ENCODE measurements around the gene TMEM92. TPM values are rescaled to one million over a fixed set of nuclear protein-coding genes. Genes with fewer than 3 reads are reported as not detected.

Gene TMEM92
- total and polyA plus RNA-seq, 10 of the 15 experiments (the other 5 are each of a cell fraction or from before 2014, with no cell fraction given): 0.11 to 1.2 (median 0.32) TPM

- CTCF ChIA-PET: interaction anchor here (1.5 to 19.2 kb wide), 3 partner anchors 15 to 110 kb away, joined by 5 to 298 read pairs (median 208); partner anchors contain the start of gene COL1A1
- Histone ChIP-seq H2AFZ (ENCODE audit: control insufficient read depth, low read depth, low read length) (no peak overlapping the region), H4K20me1 (ENCODE audit: control insufficient read depth, insufficient read depth) (no peaks in the 10 kb centered on the region), H3K4me3 (no peak overlapping the region), H3K36me3 (ENCODE audit: control insufficient read depth in 2 of 2, insufficient read depth in 2 of 2, low read length in 1 of 2) (no peaks in the 10 kb centered on the region), H3K4me1 (ENCODE audit: control insufficient read depth, insufficient read depth, low read length) (peaks cover 32% of the 10 kb centered on the region), H3K27me3 (replicated peaks in 1 of 2; ENCODE audit: control insufficient read depth in 2 of 2, insufficient read depth in 2 of 2, low read length in 1 of 2) (peaks cover 0 to 1% of the 10 kb centered on the region in 2 experiments; a peak in 3 of 4 replicates), H3K9me3 (replicated peaks; ENCODE audit: control insufficient read depth, insufficient read depth, low read length) (no peaks in the 10 kb centered on the region; the same call in 1 of the 3 replicates), H3K79me2 (ENCODE audit: control insufficient read depth, insufficient read depth, low read length) (no peaks in the 10 kb centered on the region), H3K4me2 (ENCODE audit: control insufficient read depth, insufficient read depth) (no peak overlapping the region), H3K9ac (ENCODE audit: control insufficient read depth, insufficient read depth, low read length) (no peak overlapping the region), H3K27ac (ENCODE audit: control insufficient read depth, insufficient read depth) (no peak overlapping the region)
- intact Hi-C loops (cut with micrococcal nuclease; ENCODE audit: unreplicated experiment) (no loop called here), in situ Hi-C loops (cut with MboI) (no loop called here)
- TF ChIP-seq KDM1A (IDR thresholded peaks at IDR 0.05; ENCODE audit: borderline replicate concordance) (no peak), TCF3 (IDR thresholded peaks at IDR 0.05; ENCODE audit: borderline replicate concordance, insufficient read depth, low read depth, low read length) (no peak), ZBTB40 (IDR thresholded peaks at IDR 0.05; ENCODE audit: borderline replicate concordance) (no peak), CHD4 (IDR thresholded peaks at IDR 0.05) (no peak), JUND (IDR thresholded peaks at IDR 0.05; ENCODE audit: low read depth, low read length) (no peak), SPI1 (IDR thresholded peaks at IDR 0.05; ENCODE audit: borderline replicate concordance, insufficient read depth, low read depth, low read length) (no peak), YBX1 (IDR thresholded peaks at IDR 0.05) (no peak), FOXM1 (IDR thresholded peaks at IDR 0.05; ENCODE audit: low read depth, low read length) (no peak), RAD51 (IDR thresholded peaks at IDR 0.05) (no peak)
- TF ChIP-seq, protein P1, sequence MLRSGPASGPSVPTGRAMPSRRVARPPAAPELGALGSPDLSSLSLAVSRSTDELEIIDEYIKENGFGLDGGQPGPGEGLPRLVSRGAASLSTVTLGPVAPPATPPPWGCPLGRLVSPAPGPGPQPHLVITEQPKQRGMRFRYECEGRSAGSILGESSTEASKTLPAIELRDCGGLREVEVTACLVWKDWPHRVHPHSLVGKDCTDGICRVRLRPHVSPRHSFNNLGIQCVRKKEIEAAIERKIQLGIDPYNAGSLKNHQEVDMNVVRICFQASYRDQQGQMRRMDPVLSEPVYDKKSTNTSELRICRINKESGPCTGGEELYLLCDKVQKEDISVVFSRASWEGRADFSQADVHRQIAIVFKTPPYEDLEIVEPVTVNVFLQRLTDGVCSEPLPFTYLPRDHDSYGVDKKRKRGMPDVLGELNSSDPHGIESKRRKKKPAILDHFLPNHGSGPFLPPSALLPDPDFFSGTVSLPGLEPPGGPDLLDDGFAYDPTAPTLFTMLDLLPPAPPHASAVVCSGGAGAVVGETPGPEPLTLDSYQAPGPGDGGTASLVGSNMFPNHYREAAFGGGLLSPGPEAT (IDR thresholded peaks at IDR 0.05; ENCODE audit: low read depth): no peak
- BruUV-seq (replicated peaks): no TSS peak
- RAD21 ChIA-PET (ENCODE audit: unreplicated experiment): interaction anchor here (1.0 to 1.8 kb wide), 2 partner anchors 19 to 110 kb away, joined by 3 to 4 read pairs; no protein-coding TSS in a partner anchor
- SMC1A ChIA-PET (ENCODE audit: uncharacterized antibody, unreplicated experiment): interaction anchor here (5.8 kb wide), 1 partner anchor 16 kb away, joined by 46 read pairs; no protein-coding TSS in a partner anchor
- FAIRE-seq: no peak
- DNase-seq (ENCODE audit: low read depth, low spot score): no peak
- WGBS (ENCODE audit: insufficient coverage, insufficient replicate concordance, low lambda C conversion rate, missing lambda C conversion rate): 13% methylated on average over 4 of the region's 4 CpGs
- POLR2A ChIA-PET: interaction anchor here (0.6 kb wide), 1 partner anchor 76 kb away, joined by 4 read pairs; no protein-coding TSS in a partner anchor
- ATAC-seq: no peak
These were observed 4.9 kb downstream of the TMEM92 start for GRCh38 chr17:50279181-50279526.

Data from GM12878 (cell line).